Neutrophil (primary cell): ENCODE measurements around the gene NAXE.

Source experiments
- H3K27ac ChIP-seq: fragments of 200-600 bp; sonication (generic); 2 replicates; pipeline ENCODE4 v1.5.1; 2016; ENCODE audit warnings: mild to moderate bottlenecking, moderate library complexity
- H3K27me3 ChIP-seq: fragments of 200-600 bp; sonication (generic); 2 replicates; pipeline ENCODE4 v1.6.0; 2016; ENCODE audit warnings: mild to moderate bottlenecking
- H3K36me3 ChIP-seq: fragments of 200-600 bp; sonication (generic); 2 replicates; pipeline ENCODE4 v1.5.1; 2017
- H3K4me1 ChIP-seq, 2 experiments: fragments of 200-600 bp in 1 of 2; sonication (generic) in 1 of 2; 1 replicate in 1 of 2; 2 replicates in 1 of 2; pipeline versions ENCODE4 v1.5.1 to v1.6.1; 2013 to 2016; ENCODE audit warnings: low read depth in 1 of 2, low read length in 1 of 2, mild to moderate bottlenecking in 1 of 2, moderate library complexity in 1 of 2; ENCODE audit not compliant: control insufficient read depth in 1 of 2, insufficient read depth in 1 of 2
- H3K4me3 ChIP-seq, 2 experiments: fragments of 200-600 bp in 1 of 2; sonication (generic) in 1 of 2; 1 replicate in 1 of 2; 2 replicates in 1 of 2; pipeline ENCODE4 v1.5.1; 2013 to 2016; ENCODE audit warnings: low read depth in 1 of 2, low read length in 1 of 2, mild to moderate bottlenecking in 1 of 2, moderate library complexity in 1 of 2
- H3K9me3 ChIP-seq: fragments of 200-600 bp; sonication (generic); 2 replicates; pipeline ENCODE4 v1.5.1; 2016
- TF ChIP-seq, protein P1 (sequence below): fragments of 200-600 bp; sonication (generic); IDR thresholded peaks from 2 replicates; pipeline ENCODE4 v1.5.1; 2016; ENCODE audit warnings: antibody characterized with exemption

NAXE gene

DNA sequence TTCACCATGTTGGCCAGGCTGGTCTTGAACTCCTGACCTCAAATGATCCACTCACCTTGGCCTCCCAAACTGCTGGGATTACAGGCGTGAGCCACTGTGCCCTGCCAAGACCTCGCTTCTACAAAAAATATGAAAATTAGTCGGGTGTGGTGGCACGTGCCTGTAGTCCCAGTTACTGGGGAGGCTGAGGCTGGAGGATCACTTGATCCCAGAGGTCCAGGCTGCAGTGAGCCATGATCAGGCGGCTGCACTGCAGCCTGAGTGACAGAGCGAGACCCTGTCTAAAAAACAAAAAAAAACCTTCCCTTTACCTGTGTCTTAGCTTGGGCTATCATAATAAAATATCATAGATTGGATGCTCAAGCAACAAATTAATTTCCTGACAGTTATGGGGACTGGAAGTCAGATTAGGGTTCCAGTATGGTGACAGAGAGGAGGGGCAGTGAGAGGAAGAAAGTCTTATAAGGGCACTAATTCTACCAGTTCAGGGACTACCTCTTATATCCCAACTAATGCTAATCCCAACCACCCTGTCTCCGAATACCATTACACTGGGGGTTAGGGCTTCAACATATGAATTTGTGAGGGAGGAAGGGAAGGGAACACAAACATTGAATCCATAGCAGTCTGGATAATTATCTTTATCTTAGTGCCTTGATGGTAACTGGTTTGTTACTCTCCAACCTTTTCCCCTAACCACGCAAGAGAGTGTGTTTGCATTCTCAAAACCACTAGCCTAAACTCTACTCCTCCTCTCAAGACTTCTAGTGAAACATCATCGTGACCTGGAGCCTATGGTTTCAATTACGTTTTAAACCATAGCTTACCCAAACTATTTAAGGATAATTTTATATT is 1.0 kb upstream of the NAXE start:
- Histone ChIP-seq H3K4me3 (peak overlapping the region in 1 of 2 experiments; percentile 76), H3K27ac (peak overlapping the region; percentile 70), H3K27me3 (no peaks in the 10 kb centered on the region), H3K4me1 (peaks cover 11 to 12% of the 10 kb centered on the region in 2 experiments), H3K9me3 (no peaks in the 10 kb centered on the region), H3K36me3 (no peaks in the 10 kb centered on the region)
- TF ChIP-seq, protein P1, sequence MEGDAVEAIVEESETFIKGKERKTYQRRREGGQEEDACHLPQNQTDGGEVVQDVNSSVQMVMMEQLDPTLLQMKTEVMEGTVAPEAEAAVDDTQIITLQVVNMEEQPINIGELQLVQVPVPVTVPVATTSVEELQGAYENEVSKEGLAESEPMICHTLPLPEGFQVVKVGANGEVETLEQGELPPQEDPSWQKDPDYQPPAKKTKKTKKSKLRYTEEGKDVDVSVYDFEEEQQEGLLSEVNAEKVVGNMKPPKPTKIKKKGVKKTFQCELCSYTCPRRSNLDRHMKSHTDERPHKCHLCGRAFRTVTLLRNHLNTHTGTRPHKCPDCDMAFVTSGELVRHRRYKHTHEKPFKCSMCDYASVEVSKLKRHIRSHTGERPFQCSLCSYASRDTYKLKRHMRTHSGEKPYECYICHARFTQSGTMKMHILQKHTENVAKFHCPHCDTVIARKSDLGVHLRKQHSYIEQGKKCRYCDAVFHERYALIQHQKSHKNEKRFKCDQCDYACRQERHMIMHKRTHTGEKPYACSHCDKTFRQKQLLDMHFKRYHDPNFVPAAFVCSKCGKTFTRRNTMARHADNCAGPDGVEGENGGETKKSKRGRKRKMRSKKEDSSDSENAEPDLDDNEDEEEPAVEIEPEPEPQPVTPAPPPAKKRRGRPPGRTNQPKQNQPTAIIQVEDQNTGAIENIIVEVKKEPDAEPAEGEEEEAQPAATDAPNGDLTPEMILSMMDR = no peak

- peaks cover 11 to 12% of the 10 kb centered on the region in 2 experiments for H3K4me1 ChIP-seq
- H3K9me3 ChIP-seq = no peaks in the 10 kb centered on the region
- peak overlapping the region; percentile 70 for H3K27ac ChIP-seq
- TF ChIP-seq, protein P1 = no peak
- H3K4me3 ChIP-seq = peak overlapping the region; percentile 70 to 76
- no peaks in the 10 kb centered on the region for H3K27me3 ChIP-seq
- no peaks in the 10 kb centered on the region for H3K36me3 ChIP-seq
These were observed 470 bp upstream of the NAXE start for GRCh38 chr1:156591181-156591431.

- H3K27me3 ChIP-seq = no peaks in the 10 kb centered on the region
- H3K4me1 ChIP-seq = peaks cover 11 to 12% of the 10 kb centered on the region in 2 experiments
- peak overlapping the region; percentile 70 for H3K27ac ChIP-seq
- TF ChIP-seq, protein P1 = no peak
- peak overlapping the region; percentile 70 to 76 for H3K4me3 ChIP-seq
- no peaks in the 10 kb centered on the region for H3K9me3 ChIP-seq
- no peaks in the 10 kb centered on the region for H3K36me3 ChIP-seq
These were observed 758 bp downstream of the NAXE start for GRCh38 chr1:156592158-156592909.

- Histone ChIP-seq H3K4me3 (no peak overlapping the region), H3K4me1 (peaks cover 11 to 12% of the 10 kb centered on the region in 2 experiments), H3K27me3 (no peaks in the 10 kb centered on the region), H3K27ac (no peak overlapping the region), H3K9me3 (no peaks in the 10 kb centered on the region), H3K36me3 (no peaks in the 10 kb centered on the region)
- TF ChIP-seq, protein P1 = no peak
These were observed 1.5 kb downstream of the NAXE start for GRCh38 chr1:156592910-156593660.

DNA sequence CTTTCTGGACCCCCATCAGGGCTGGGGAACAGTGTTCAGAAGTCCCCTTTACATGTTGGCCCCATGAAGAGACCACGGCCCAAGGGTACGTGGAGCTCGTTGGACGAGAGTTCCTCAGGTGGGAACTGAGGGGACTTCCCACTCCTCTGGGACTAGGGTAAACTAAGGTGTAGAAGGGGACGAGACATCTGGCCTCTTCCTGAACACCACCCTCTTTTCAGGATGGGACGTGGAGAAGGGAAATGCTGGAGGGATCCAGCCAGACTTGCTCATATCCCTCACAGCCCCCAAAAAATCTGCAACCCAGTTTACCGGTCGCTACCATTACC is 2.0 kb downstream of the NAXE start:
- Histone ChIP-seq H3K9me3 (no peaks in the 10 kb centered on the region), H3K27ac (no peak overlapping the region), H3K4me1 (peaks cover 11 to 12% of the 10 kb centered on the region in 2 experiments), H3K4me3 (no peak overlapping the region), H3K36me3 (no peaks in the 10 kb centered on the region), H3K27me3 (no peaks in the 10 kb centered on the region)
- TF ChIP-seq, protein P1 = no peak
